SK-N-DZ (cell line): ENCODE results near the gene TMED10.
"Not testable (repeated sequence)": the region's sequence is repeated elsewhere in the genome, so short reads cannot be mapped to it uniquely, and the experiment has no call there.

ENCODE experiments used
- DNase-seq: peaks from one replicate; pipeline ENCODE4 v3.0.0-alpha.2; 2015; ENCODE audit warnings: low spot score

Gene TMED10

DNA sequence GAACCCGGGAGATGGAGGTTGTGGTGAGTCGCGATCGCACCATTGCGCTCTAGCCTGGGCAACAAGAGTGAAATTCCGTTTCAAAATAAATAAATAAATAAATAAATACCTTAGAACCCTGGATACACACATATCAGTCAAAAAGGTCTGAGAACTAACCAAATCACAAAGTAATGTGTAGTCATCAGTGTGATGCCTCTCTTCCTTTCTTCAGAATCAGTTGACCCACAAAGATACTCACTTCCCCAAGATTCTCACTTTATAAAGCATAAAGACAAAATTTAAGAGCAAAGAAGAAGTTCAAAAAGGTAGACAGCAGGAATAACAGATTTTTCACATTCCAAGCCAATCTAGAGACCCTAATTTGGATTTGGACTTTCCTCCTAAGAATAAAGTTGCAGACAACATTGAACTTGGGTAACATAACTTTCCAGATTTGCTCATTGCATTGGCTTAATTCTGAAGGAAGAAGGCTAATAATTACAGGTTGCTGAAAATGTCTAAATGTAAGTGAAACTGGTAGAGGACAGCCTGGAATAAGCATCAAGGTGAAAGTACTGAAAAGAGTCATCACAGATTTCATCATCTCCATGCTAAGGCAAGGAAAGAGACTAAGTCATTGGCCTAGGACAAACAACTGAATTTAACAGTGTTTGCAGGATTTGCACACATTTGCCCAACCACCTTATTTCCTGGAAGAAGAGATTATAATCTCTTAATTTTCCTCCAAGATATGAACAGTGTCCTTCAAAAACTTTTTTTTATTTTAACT lies 17.4 kb downstream of the TMED10 start:
- DNase-seq = no peak

DNA sequence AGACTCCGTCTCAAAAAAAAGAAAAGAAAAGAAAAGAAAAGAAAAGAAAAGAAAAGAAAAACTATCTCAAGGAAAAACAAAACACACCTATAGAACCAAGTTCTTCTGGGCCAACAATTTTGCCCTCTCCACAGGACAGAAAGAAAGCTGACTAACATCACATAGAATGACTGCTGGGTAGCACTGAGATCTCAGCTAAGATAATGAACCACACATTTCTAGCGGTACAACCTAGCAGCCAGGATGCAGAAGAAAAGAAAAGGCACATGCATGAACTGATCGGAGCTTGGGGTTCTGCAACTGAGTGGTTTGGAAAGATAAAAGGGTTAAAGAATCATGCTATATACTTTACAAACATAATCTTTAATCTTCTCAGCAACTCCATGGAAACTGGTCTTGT lies 19.5 kb downstream of the TMED10 start:
- DNase-seq = no peak

DNA sequence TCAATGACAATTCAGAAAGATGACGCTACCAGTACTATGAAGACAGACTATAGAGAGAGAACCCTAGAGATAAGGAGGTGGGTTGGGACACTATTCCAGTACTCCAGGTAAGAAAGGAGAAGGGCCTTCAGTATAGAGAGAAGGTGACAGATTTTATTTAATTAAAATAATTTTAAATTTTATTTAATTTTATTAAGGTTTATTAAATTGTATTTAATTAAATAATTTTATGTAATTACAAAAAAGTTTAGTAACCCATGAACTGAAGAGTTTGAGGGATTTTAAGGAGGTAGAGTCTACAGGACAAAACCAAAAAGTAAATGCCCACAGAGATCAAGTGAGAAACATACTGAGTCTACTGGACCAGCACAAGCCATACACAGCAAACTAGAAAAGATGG lies 20.3 kb downstream of the TMED10 start:
- no peak for DNase-seq

DNA sequence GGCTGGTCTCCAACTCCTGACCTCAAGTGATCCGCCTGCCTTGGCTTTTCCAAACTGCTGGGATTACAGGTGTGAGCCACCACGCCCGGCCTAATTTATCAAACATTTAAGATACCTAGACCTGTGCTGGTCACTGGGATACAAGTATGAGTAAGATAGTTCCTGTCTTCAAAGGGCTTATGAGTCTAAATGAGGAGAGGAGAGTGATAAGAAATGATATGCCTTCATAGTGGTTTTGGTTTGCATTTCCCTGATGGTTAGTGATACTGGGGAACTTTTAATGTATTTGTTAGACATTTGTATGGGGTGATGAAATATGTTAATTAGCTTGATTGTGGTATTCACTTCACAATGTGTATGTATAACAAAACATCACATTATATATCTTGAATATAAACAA lies 21.2 kb downstream of the TMED10 start:
- DNase-seq = no peak

DNA sequence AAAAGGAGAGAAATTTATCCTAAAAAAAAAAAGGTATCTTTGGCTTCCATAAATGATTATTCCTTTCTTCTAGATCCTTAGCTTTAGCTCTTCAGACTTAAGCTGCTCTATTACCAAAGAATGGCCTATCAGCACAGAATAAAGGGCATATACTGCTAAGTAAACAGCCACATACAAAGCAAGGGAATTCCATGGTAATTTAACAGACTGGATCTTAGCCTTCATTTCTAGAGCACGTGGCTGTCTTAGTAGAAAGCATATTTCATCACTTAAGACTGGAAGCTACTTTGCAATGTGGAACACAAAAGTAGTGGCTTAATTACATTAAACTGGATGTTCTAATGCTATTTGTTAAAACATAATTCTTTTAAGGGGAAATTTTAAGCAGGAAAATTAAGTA lies 23.1 kb downstream of the TMED10 start:
- DNase-seq = no peak

DNA sequence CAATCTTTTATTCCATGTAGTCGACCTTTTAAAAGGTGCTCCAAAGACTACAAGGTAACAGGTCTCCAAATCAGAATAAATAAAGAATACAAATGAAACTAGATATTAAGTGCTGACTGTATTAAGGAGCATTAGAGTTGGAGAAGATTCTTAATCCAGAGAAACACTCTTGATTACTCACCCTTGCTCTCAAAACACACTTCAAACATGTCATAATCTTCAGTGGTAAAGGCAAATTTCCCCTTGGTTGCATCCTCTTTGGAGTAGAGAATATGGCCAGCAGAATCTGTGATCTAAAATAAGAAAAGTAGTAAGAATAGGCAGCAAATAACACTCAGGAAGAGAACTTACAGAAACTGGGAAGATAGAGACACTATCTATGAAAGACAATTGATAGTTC lies 24.6 kb downstream of the TMED10 start:
- DNase-seq = no peak

DNA sequence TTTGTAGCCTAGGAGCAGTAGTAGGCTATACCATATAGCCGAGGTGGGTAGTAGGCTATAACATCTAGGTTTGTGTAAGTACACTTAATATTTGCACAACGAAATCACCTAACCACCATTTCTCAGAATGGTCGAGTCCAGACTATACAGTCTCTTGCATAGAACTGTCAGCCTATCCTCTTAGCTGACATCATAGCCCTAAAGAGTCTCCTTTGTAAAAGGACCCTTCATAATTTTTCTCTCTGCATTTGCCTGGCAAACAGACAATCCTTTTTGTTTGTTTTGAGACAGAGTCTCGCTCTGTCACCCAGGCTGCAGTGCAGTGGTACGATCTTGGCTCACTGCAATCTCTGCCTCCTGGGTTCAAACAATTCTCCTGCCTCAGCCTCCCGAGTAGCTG lies 25.8 kb downstream of the TMED10 start:
- DNase-seq = not testable (repeated sequence)

DNA sequence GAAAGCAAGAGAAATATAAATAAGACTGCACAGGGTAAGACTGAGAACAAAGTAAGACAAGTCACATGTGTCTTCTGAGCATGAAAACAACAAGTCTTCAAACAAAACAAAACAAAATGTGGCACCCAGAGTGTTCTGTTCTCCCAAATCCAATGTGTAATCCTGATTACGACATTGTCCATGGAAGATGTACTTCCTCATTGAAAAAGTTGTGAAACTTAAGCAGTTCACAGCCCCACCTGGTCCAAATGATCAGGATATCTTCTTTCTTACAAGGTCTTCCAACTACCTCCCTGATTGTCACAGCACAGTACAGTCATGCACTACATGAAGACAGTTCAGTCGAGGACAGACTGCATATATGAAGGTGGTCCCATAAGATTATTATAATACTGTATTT lies 26.3 kb downstream of the TMED10 start:
- DNase-seq = no peak

DNA sequence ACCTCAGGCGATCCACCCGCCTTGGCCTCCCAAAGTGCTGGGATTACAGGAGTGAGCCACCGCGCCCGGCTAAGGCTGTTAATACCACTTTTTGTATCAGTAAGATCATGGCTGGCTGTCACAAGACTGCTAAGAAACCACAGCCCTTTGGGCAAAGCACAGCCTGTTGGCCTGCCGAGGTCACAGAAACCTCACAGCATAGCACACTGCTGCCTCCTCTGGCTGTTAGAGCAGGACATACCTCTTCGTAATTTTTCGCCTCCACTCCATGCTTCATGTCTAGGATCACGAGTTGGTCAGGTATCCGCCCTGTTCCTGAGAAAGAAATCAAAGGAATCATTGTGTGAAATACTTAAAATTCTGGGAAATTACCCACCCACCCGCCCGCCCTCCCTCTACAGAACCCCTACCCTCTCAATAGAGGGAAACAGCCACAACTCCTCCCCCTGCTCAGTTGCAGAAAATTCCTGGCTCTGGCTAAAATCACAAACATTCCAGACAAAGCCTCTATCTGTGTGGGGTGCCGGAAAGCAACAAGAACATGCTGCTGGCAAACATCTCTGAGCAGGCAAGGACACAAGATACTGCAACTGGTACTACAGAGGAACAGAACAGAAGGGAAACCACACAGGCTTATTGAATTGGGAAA lies 28.9 kb downstream of the TMED10 start:
- DNase-seq = no peak

DNA sequence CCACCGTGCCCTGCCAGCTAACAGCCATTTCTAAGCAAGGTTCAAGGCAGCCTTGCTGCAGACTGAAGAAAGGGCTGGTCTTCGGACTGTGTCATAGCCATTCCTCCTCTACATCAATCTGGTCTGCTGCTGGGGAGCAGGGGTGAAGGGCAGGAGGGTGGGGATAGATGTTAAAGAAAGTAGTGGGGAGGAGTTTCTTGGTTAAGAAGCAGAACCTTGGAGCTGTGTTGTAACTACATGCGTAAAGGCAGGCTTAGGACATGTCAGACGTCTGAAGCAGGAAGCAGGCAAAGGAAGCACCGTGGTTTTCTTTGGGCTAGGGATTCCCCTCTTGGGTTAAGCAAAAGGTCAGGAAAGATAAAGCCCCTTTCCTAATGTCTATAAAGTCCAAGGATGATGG lies 31.5 kb downstream of the TMED10 start:
- no peak for DNase-seq

DNA sequence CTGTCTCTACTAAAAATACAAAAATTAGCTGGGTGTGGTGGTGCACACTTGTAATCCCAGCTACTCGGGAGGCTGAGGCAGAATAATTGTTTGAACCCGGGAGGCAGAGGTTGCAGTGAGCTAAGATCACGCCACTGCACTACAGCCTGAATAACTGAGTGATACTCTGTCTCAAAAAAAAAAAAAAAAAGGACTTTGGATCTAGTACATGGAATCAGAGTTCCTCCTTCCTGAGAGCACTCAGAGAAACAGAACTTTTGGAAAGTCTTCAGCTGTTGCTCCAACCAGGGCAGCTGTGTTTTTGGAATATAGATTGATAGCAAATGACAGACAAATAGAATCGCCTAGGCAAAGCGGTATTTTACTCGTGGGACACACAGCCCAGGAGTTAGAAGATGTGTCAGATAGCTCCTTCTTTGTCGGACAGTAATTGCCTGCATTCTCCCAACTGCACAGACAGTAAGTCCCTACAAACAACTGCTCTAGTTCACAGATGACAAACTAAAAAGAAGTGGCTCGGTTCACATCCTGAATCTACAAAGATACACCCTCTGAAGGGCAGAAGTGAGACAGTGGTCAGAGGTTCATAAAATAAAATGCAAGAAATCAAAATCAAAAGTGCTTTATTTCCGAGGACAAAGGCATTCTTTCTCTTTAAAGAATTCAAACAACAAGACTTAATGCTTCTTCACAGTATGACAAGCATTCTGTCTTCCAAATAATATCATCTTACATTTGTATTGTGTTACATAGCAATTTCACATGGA lies 32.5 kb downstream of the TMED10 start:
- DNase-seq = no peak

DNA sequence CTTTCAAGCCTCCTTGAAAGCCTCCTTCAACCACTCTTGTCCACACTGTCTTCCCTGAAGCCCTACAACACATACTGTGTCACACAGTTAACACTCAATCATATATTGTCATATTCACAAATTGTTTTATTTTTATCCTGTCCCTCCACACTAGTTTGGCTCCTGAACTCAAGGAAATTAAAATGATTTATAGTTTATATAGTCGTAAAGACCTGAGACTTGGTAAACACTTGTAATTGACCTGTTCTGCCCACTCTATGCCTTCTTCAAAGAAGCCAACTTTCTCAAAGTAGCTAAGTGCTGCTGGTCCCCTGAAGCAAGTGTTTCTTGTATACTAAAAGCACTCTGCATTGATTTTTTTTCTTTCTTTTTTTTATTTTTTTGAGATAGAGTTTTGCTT lies 33.9 kb downstream of the TMED10 start:
- DNase-seq = no peak

DNA sequence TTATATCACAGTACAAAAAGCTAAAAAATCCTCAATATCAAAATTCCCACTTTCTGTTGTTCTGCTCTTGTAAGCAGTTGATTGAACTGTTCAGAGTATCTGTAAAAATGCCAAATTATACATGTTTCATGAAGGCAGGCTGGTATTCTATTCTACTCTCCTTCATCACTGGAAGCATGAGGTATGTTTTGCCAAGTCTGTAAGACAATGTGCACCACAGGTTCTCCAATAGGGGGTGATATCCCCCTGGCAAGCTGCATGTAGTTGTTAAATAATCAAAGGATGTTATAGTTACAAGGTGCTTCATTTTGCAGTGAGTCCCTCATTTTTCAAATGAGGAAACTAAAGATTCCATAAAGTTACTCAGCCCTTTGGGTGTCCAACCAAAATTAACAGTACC lies 34.4 kb downstream of the TMED10 start:
- no peak for DNase-seq

DNA sequence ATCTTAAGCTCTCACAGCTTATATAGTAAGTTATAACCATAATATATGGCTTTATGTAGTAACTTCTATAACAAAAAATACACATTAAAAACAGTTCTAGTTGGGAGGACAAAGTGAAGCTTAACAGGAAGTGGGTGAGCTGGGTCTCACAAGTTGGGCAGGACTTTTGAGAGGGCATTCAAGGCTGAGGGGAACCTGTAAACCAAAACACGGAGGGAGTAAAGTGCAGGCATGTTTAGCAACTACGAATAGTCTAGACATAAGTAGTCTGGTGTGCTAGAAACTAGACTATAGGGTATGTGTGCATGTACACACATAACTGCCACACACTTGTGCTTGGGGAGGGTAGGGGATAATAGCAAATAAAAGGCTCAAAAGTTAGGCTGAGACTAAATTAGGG lies 35.4 kb downstream of the TMED10 start:
- DNase-seq = no peak

DNA sequence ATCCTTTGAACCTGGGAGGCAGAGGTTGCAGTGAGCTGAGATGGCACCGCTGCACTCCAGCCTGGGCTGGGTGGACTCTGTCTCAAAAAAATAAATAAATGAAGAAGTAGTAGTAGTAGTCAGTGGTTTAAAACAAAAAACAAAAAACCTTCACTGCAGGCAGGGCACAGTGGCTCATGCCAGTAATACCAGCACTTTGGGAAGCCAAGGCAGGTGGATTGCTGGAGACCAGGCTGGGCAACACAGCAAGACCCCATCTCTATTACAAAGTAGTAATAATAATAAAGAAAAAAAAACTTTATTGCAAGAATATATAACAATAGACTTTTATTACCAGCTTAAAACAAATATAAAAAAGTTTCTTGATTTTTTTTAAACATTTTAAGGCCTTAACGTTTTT lies 35.8 kb downstream of the TMED10 start:
- DNase-seq = no peak

DNA sequence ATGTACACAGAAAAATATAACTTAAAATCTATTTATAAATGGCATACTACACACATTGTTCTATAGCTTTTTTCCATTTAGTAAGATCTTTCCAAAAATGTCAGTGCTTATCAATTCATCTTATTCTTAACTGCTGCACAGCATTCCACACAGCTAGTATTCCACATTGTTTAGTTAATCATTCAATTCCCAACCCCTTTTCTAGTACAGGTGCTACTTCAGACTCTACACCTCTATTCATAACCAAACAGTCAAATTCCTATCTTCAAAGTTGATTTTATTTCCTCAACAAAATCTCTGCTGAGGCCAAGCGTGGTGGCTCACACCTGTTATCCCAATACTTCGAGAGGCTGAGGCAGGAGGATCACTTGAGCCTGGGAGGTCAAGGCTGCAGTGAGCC lies 37.2 kb downstream of the TMED10 start:
- no peak for DNase-seq

DNA sequence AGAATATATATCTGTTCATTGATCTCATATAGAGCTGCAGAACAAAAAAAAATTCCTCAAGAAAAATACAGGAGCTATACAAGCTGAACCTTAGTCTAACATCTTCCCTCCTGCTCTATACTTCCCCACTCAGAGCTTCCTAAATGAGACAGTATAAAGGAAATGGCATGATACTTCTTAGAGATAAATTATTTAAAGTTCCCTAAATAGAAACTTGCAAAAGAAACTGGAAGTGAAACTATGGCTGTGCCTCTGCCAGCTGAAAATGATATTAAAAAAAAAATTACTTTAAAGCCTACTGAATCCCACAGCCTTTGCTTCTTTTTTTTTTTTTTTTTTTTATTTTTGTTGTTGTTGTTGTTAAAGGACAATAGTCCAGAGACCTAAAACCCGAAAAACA lies 37.9 kb downstream of the TMED10 start:
- no peak for DNase-seq

DNA sequence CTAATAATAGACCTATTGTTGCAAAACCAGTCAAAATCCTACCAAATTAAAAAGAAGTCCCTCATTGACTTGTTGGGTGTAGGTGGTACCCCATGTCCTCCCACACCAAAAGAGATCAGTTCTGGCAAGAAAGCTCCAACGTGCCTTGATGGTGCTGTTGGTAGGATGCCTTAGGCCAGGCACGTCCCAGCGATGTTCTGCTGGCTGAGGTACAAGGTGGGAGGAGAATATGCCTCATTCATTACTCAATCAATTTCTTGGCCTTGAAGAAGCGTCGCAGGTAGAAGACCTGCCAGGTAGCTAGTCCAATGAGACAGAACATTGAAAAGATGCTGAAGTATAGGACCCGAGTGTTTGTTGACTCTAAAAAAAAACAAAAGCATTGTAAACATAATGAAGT lies 41.8 kb downstream of the TMED10 start:
- DNase-seq = no peak

DNA sequence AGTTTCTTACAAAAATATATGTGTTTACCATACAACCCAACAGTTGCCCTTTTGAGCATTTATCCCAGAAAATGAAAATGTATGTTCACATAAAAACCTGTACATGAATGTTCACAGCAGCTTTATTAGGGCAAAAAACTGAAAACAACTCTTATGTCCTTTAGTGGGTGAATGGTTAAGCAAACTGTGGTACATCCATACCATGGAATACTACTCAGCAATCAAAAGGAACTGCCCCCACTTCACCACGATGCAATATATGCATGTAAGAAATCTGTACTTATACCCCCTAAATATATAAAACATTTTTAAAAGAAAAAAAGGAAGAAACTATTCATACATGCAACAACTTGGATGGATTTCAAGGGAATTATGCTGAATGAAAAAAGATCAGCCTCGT lies 42.8 kb downstream of the TMED10 start:
- DNase-seq = no peak

DNA sequence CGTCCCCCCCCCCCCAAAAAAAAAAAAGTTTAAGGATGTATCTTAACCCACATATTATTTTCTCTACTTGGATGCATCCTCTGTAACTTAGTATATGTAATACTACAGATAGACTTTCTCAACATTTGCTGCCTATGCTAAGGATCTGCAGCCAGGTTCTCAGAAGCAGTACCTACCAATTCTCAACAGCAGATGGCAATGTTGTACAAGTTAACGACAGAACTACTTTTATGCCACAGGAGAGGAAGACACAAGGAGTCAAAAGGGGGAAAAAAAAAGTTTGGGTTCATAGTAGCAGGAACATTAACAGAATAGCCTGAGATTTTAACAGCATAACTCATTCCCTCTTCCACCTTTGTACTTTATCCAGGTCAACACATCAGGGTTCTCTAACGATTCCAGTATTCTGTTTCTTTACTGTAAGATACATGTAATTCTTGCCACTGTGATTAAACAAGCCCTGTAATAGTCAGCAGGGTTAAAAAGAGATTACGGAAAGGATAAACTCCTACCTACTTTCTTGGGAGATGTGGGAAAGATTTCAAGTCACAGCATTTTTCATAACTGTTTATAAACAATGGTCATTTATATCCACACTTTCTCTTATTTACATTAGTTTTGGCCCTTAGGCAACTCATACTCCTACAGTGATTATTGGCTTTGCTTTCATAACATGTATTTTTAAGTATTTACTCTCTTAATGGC lies 43.9 kb downstream of the TMED10 start:
- peak; percentile 60 for DNase-seq

DNA sequence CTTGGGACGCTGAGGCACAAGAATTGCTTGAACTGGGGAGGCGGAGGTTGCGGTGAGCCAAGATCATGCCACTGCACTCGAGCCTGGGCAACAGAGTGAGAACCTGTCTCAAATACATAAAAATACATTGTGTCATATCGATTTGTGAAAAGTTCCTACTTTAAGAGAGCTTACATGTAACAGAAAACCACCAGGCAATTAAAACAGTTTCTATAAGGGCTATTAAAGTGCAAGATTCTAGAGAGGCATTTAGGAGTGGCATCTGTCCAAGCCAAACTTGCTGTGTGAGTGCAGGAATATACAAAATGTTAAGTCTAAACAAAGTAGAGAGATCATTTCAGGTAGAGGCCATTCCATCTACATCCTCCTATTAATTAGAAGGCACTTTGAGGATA lies 47.8 kb downstream of the TMED10 start:
- no peak for DNase-seq

DNA sequence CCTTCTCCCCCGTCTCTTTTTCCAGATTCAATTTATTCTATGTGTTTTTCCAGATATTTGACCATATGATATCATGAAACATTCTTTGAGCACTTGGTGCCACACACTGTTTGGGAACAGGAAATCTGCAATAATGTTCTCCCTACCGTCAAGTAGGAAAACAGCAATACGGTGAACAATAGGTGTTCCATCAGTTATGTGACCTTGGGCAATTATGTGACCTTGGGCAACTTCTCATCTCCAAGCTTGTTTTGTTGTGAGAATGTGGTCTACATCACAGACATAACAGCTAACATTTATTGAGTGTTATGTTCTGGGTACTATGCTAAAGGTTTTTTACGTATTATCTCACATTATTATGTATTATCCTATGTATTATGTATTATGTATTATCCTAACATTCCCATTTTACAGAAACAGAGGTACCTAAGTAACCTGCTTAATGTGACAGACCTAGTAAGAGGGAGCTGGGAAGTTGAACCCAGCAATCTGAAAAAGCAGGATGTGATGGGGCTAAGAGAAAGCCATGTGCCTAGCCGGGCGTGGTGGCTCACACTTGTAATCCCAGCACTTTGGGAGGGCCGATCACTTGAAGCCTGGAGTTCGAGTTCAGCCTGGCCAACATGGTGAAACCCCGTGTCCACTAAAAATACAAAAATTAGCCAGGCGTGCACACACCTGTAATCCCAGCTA lies 48.4 kb downstream of the TMED10 start:
- DNase-seq = no peak
